ENCODE measurements around the gene CALM1. TPM values are rescaled to one million over a fixed set of nuclear protein-coding genes. Genes with fewer than 3 reads are reported as not detected.

CALM1 gene
- total RNA-seq, 1 experiment from 2014 or later, result 122 TPM

- Mint-ChIP-seq H3K36me3 (ENCODE audit: insufficient read depth, unreplicated experiment) (no peaks in the 10 kb centered on the region), H3K27me3 (ENCODE audit: insufficient read depth, unreplicated experiment) (no peaks in the 10 kb centered on the region)
- BruUV-seq (replicated peaks), result no TSS peak
Measured at GRCh38 chr14:90358359-90358758, 38.5 kb upstream of the CALM1 start.

DNA sequence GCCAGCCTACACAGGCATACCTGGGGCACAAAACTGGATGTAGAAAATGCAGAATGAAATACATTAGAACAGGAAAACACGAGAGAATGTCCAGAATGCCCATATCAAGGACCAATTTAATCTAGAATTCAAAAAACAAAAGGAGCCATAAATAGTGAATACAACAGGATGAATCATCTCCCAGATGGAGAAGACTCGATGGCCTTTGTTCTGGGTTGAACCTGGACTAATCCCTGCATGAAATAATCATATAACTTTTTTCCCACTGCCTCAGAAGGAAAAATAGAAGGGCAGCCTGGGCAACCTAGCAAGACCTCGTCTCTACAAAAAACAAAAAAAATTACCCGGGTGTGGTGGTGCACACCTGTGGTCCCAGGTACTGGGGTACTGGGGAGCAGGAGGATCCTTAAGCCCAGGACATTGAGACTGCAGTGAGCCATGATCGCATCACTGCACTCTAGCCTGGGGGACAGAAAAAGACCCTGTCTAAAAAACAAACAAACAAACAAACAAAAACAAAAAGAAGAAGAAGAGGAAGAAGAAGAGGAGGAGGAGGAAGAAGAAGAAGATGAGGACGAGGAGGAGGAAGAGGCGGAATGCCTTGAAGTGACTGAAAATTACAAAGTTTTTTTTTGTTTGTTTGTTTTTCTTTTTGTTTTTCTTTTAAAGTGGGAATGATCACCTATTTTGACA, 34.8 kb upstream of the CALM1 start:
- POLR2A ChIA-PET, result no interaction called here

More at GRCh38 chr14:90358359-90358758, 38.5 kb upstream of the CALM1 start:
- DNase-seq (ENCODE audit: unreplicated experiment), result no peak
- Mint-ChIP-seq H3K9me3 (ENCODE audit: unreplicated experiment) (peaks cover 7% of the 10 kb centered on the region), H3K27ac (ENCODE audit: low read depth, unreplicated experiment) (no peak overlapping the region), H3K4me3 (ENCODE audit: unreplicated experiment) (no peak overlapping the region), H3K4me1 (ENCODE audit: insufficient read depth, unreplicated experiment) (no peaks in the 10 kb centered on the region)
- ChIA-PET CTCF (interaction anchor here (0.9 kb wide), 1 partner anchor 339 kb away, joined by 3 read pairs; no protein-coding TSS in a partner anchor), POLR2A (interaction anchor here (0.6 to 1.1 kb wide), 2 partner anchors 38 to 524 kb away, joined by 3 read pairs; no protein-coding TSS in a partner anchor)
- intact Hi-C loops (cut with micrococcal nuclease), result loop anchor here (10.0 kb wide), 1 partner anchor 1714 kb away; no protein-coding TSS in a partner anchor
- no peak for TF ChIP-seq CTCF (IDR thresholded peaks at IDR 0.05; ENCODE audit: unreplicated experiment)

DNA sequence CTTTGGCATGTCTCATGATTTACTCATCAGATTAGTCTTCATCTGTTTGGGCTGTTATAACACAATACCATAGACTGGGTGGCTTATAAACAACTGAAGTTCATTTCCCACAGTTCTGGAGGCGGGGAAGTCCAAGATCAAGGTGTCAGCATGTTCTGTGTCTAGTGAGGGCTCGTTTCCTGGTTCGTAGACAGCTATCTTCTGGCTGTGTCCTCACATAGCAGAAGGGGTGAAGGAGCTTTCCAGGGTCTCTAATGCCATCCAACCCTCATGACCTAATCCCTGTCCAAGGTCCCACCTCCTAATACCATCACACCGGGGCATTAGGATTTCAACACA, 34.3 kb upstream of the CALM1 start:
- CTCF ChIA-PET, result no interaction called here
- intact Hi-C loops (cut with micrococcal nuclease), result no loop called here
- no TSS peak for BruUV-seq (replicated peaks)

More for the DNA sequence above, 34.8 kb upstream of the CALM1 start:
- Mint-ChIP-seq H3K27ac (ENCODE audit: low read depth, unreplicated experiment) (no peak overlapping the region), H3K4me1 (ENCODE audit: insufficient read depth, unreplicated experiment) (no peaks in the 10 kb centered on the region), H3K27me3 (ENCODE audit: insufficient read depth, unreplicated experiment) (no peaks in the 10 kb centered on the region), H3K4me3 (ENCODE audit: unreplicated experiment) (no peak overlapping the region), H3K9me3 (ENCODE audit: unreplicated experiment) (peaks cover 7% of the 10 kb centered on the region), H3K36me3 (ENCODE audit: insufficient read depth, unreplicated experiment) (no peaks in the 10 kb centered on the region)
- CTCF ChIA-PET, result interaction anchor here (0.6 kb wide), 1 partner anchor 328 kb away, joined by 3 read pairs; no protein-coding TSS in a partner anchor
- TF ChIP-seq CTCF (IDR thresholded peaks at IDR 0.05; ENCODE audit: unreplicated experiment), result no peak
- no peak for DNase-seq (ENCODE audit: unreplicated experiment)
- intact Hi-C loops (cut with micrococcal nuclease), result no loop called here
- BruUV-seq (replicated peaks), result no TSS peak

More for the DNA sequence above, 34.3 kb upstream of the CALM1 start:
- H3K4me3 Mint-ChIP-seq (ENCODE audit: unreplicated experiment), result no peak overlapping the region
- H3K27ac Mint-ChIP-seq (ENCODE audit: low read depth, unreplicated experiment), result no peak overlapping the region
- H3K36me3 Mint-ChIP-seq (ENCODE audit: insufficient read depth, unreplicated experiment), result no peaks in the 10 kb centered on the region
- H3K27me3 Mint-ChIP-seq (ENCODE audit: insufficient read depth, unreplicated experiment), result no peaks in the 10 kb centered on the region
- no peak for TF ChIP-seq CTCF (IDR thresholded peaks at IDR 0.05; ENCODE audit: unreplicated experiment)
- H3K9me3 Mint-ChIP-seq (ENCODE audit: unreplicated experiment), result peaks cover 7% of the 10 kb centered on the region
- POLR2A ChIA-PET, result no interaction called here
- DNase-seq (ENCODE audit: unreplicated experiment), result no peak
- H3K4me1 Mint-ChIP-seq (ENCODE audit: insufficient read depth, unreplicated experiment), result no peaks in the 10 kb centered on the region

All from MCF 10A (cell line).